Motor neuron (in vitro differentiated cells): Measurements from ENCODE around the gene SEC11A. TPM values are rescaled to one million over a fixed set of nuclear protein-coding genes. Genes with fewer than 3 reads are reported as not detected.
"Not testable (repeated sequence)": the region's sequence is repeated elsewhere in the genome, so short reads cannot be mapped to it uniquely, and the experiment has no call there.

ENCODE experiments used
- ATAC-seq, 8 experiments: fragments of 200-7000 bp; cut with Tn5 transposase; replicated peaks in 6 of 8; 2 replicates each; pipeline ENCODE4 v1.8.0; 2021; ENCODE audit warnings: mild to moderate bottlenecking in 8 of 8, moderate library complexity in 8 of 8
- H3K27ac ChIP-seq, 2 donors: fragments of 250-450 bp; sonication (Bioruptor Pico); 2 replicates each; pipeline ENCODE4 v1.9.0; 2021; ENCODE audit warnings: antibody characterized with exemption in 2 of 2, mild to moderate bottlenecking in 2 of 2, moderate library complexity in 1 of 2
- H3K4me1 ChIP-seq, 2 donors: fragments of 250-450 bp; sonication (Bioruptor Pico); replicated peaks in 1 of 2; 2 replicates each; pipeline ENCODE4 v1.6.1; 2021; ENCODE audit warnings: antibody characterized with exemption in 2 of 2, mild to moderate bottlenecking in 2 of 2, moderate library complexity in 1 of 2
- H3K4me3 ChIP-seq, 5 donors: fragments of 250-450 bp; sonication (Bioruptor Pico); 2 replicates each; pipeline ENCODE4 v1.9.0; 2021; ENCODE audit warnings: antibody characterized with exemption in 5 of 5, mild to moderate bottlenecking in 5 of 5, moderate library complexity in 4 of 5
- WGBS, 10 experiments: fragments of 450-650 bp; shearing (Covaris generic); methylation state at CpG; one replicate each; pipeline ENCODE4 v1.0.0; 2022; 5-methylcytosine and 5-hydroxymethylcytosine counted together
- in situ Hi-C, 9 experiments: fragments of 400-800 bp; cut with MboI; loops; one replicate each; pipeline ENCODE4 v1.15.0; 2021; ENCODE audit warnings: low sequenced_read_pairs in 9 of 9, low pct_unique_long_range_greater_than_20kb in 2 of 9; ENCODE audit not compliant: unreplicated experiment in 9 of 9
- total RNA-seq, 8 experiments: library from RNA; unstranded; fragments of 300-600 nt; gene quantifications; 2 replicates each; pipeline versions ENCODE4 v1.2.3 to v1.2.4, GENCODE V29; 2022

The SEC11A gene
- total RNA-seq, 8 experiments from 2014 or later, result 96.9 to 186 (median 133) TPM

DNA sequence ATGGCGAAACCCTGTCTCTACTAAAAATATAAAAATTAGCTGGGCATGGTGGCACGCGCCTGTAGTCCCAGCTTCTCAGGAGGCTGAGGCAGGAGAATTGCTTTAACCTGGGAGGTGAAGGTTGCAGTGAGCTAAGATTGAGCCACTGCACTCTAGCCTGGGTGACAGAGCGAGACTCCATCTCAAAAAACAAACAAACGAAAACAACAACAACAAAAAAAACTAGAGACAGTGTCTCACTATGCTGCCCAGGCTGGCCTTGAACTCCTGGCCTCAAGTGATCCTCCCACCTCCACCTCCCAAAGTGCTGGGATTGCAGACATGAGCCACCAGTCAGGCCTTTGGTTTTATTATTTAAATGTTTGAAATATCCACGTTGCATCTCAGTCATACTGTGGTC is 35.8 kb upstream of the SEC11A start:
- in situ Hi-C loops, H3K27ac ChIP-seq, ATAC-seq, H3K4me3 ChIP-seq: not testable (repeated sequence)
- H3K4me1 ChIP-seq, result peaks cover 19 to 20% of the 10 kb centered on the region in 2 donors
- 0 to 100% (median 93%) methylated on average over 1 to 6 of the region's 6 CpGs; no CpG with 5 or more reads in 1 of the 10 experiments for WGBS, 10 experiments

DNA sequence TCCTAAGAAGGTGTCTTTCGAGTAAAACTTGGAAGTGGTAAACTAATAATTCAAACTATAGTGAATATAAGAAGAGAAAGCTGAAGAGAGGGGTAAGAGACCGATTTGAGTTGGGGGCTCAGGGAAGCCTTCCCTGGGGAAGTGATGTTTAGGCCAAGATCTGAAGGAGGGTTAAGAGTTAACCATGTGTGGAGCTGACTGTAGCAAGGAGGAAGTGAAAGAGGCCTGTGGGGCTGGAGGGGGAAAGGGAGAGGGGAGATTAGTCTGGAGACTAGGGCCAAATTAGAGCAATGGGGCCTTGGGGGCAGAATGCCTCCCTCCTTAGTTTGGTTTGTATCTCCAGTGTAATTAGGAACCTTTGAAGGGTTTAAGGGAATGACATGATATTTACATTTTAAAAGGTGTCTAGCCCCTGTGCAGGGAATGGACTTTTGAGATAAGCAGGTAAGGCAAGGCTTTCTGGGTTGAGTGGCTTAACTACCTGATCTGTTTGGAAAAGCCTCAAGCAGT is 34.7 kb upstream of the SEC11A start:
- Histone ChIP-seq H3K4me3 (no peak overlapping the region), H3K4me1 (peaks cover 19 to 20% of the 10 kb centered on the region in 2 donors), H3K27ac (no peak overlapping the region)
- no peak for ATAC-seq
- in situ Hi-C loops, result no loop called here
- WGBS, 10 experiments, result 10 to 90% (median 52%) methylated on average over 1 to 2 of the region's 2 CpGs; no CpG with 5 or more reads in 1 of the 10 experiments

DNA sequence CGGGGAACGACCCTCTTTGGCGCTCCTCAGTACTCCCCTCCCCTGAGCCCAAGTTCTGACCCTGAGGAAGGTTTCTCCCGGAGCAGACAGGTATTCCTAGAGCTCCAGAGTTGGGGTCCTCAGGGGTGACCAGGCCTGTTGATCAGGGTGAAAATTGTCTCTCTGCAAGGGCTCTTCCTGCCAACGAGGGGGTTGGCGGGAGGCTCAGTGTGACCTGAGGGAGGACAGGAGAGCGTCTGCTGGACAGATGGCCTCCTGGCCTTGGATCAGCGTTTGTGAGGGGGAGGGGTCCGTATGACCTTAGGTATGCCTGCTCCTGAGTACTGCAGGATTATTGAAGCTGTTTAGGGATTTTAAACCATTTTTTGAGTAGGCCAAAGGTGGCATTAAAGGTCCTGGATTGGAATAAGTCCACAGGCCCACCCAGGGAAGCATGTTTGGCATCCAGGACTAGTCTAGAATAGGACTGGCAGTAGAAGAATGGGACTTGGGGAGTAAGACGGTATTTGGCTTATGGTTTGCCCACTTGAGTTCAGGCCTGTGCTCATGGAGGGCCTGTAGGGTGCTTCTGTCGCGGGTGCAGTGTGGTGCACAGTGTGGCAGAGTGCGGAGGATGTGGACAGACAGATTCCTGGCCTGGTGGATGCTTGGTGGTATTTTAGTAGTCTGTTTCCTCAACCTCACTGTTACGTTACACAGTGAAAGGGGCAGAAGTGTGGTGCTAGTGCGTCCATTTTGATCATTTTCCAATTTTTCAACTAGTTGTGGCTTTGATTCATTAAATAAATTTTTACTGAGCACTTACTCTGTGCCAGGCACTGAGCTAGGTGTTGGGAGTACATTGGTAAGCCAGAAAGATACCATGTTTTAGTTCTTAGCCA is 33.4 kb upstream of the SEC11A start:
- peak overlapping the region; percentile 57 to 98 (median 94) for H3K4me3 ChIP-seq
- in situ Hi-C loops, result no loop called here
- 10 to 100% (median 40%) methylated on average over 1 to 8 of the region's 15 CpGs; no CpG with 5 or more reads in 2 of the 10 experiments for WGBS, 10 experiments
- peak overlapping the region; percentile 94 to 97 for H3K27ac ChIP-seq
- H3K4me1 ChIP-seq, result peaks cover 19 to 20% of the 10 kb centered on the region in 2 donors
- ATAC-seq, result peak in 5 of 8 experiments; percentile 1 to 7 (median 3)

DNA sequence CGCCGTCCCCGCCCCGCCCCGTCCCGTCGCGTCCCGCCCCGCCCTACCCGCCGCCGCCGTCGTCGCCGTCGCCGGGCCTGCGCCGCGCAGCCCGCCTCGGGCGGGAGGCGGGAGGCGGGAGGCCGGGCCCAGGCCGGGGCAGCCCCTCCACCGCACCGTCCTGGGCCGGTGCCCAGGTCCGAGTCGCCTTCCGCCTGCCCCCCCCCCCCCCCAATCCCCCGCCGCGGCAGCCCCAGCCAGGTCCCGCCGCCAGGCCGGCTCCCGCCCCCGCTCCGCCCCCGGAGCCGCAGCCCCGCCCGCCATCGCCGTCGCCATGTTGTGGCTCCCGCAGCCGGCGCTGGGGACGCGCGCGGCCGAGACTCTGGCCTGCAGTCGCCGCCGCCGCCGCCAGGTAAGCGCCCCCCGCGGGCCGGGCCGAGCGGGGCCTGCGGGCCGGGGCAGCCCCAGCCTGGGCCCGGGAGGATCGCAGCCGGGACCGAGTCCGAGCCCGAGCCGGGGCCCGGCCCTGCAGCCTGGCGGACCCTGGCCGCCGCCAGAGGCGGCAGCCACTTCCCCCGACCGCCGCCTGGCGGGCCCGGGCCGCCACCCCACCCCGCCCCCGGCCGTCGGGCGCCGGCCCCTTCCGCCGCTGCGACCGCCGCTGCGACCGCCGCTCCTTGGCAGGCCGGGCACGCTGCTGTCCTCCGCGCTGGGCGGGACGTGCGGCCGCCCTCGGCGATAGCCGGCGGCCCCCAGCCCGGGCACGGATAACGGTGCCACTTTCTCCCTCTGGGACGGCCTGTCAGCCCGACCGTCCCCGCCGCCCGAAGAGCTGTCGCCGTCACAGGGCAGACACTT is 32.6 kb upstream of the SEC11A start, which contains the start of gene ZNF592:
ZNF592 (plus strand) TSS at position 319 of the 837 bp plus-strand sequence. CDS start 34,084 bp downstream, outside the sequence.
- H3K27ac ChIP-seq, result peak within 1 kb of the TSS; percentile 94 to 97
- peaks cover 19 to 20% of the 10 kb centered on the region in 2 donors for H3K4me1 ChIP-seq
- peak within 1 kb of the TSS; percentile 57 to 98 (median 94) for H3K4me3 ChIP-seq
- ATAC-seq, result peak; percentile 62 to 83 (median 78)
- in situ Hi-C loops, result no loop called here
- WGBS, 10 experiments, result no CpG with 5 or more reads among the region's 127 CpGs

DNA sequence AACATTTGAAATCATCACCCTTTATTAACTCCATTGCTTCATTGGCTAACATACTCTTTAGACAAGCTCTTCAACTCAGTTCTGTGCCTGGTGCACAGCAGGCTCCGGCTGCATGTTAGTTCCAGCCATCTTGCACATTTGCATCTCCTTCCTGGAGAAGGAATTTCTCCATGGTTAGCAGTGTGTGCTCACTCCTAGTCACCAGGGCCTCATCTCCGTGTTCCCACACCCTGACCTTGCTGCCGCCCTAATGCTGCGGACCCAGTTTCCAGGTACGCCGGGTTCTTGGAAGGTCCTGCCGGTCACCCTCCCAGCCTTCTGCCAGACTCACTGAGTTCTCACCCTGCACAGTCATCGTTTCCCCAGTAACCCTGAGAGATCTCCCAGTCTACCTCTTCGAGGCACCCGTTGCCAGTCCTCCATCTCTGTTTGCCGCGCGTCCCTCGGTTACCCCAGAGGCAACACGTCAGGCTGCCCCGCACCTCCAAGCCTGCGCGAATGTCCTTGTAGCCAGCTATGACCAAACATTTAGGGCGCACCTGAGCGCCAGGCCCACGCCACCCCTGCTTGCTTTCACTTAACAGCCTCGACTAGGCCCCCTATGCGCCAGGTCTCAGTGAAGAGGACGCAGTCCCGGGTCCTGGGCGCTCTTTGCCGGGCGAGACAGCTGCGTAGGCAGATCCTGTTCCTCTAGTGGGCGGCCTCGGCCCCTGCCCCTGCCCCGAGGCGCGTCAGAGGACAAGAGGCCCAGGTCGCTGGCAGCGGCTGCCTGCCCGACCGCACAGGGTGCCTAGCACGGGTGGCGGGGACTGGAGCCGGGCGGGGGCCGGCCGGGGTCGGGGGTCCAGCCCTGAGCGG is 31.7 kb upstream of the SEC11A start:
- H3K4me1 ChIP-seq, result peaks cover 19 to 20% of the 10 kb centered on the region in 2 donors
- in situ Hi-C loops, result no loop called here
- peak in 7 of 8 experiments; percentile 62 to 78 (median 73) for ATAC-seq
- peak overlapping the region; percentile 94 to 97 for H3K27ac ChIP-seq
- 0 to 67% (median 13%) methylated on average over 1 to 17 of the region's 46 CpGs; no CpG with 5 or more reads in 1 of the 10 experiments for WGBS, 10 experiments
- H3K4me3 ChIP-seq, result peak overlapping the region; percentile 57 to 98 (median 94)

- no peak for ATAC-seq
- in situ Hi-C loops, result no loop called here
- H3K4me3 ChIP-seq, result no peak overlapping the region
- no peak overlapping the region for H3K27ac ChIP-seq
- 0 to 100% (median 62%) methylated on average over 1 to 2 of the region's 2 CpGs; no CpG with 5 or more reads in 4 of the 10 experiments for WGBS, 10 experiments
- H3K4me1 ChIP-seq, result no peaks in the 10 kb centered on the region
These were observed 25.2 kb upstream of the SEC11A start for GRCh38 chr15:84741121-84741520.

- H3K27ac ChIP-seq, result no peak overlapping the region
- no peak for ATAC-seq
- no peaks in the 10 kb centered on the region for H3K4me1 ChIP-seq
- in situ Hi-C loops, result no loop called here
- no peak overlapping the region for H3K4me3 ChIP-seq
- WGBS, 10 experiments, result 79 to 100% (median 82%) methylated on average over 1 to 4 of the region's 4 CpGs; no CpG with 5 or more reads in 2 of the 10 experiments
These were observed 24.8 kb upstream of the SEC11A start for GRCh38 chr15:84740691-84741090.

GRCh38 chr15:84737005-84737404 is 21.1 kb upstream of the SEC11A start:
- WGBS, 10 experiments, result 0 to 49% (median 19%) methylated on average over 1 to 2 of the region's 2 CpGs; no CpG with 5 or more reads in 1 of the 10 experiments
- Histone ChIP-seq H3K27ac (no peak overlapping the region), H3K4me1 (peaks cover 9% of the 10 kb centered on the region in 2 donors), H3K4me3 (no peak overlapping the region)
- peak in 2 of 8 experiments; percentile 35 to 75 for ATAC-seq
- in situ Hi-C loops, result no loop called here

DNA sequence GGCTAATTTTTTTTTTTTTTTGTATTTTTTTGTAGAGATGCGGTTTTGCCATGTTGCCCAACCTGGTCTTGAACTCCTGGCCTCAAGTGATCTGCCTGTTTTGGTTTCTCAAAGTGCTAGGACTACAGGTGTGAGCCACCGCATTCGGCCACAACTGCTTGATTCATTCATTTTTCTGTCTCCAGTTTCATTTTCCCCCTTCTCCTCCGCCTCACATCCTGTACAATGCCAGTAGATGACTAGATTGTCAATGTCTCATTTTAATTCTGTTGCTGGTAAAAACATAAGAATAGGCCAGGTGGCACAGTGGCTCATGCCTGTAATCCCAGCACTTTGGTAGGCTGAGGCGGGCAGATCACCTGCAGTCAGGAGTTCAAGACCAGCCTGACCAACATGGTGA is 20.4 kb upstream of the SEC11A start:
- in situ Hi-C loops, result no loop called here
- WGBS, 10 experiments, result 94 to 100% (median 100%) methylated on average over 1 to 3 of the region's 5 CpGs; no CpG with 5 or more reads in 2 of the 10 experiments
- H3K4me1 ChIP-seq, result peaks cover 9% of the 10 kb centered on the region in 2 donors
- no peak overlapping the region for H3K4me3 ChIP-seq
- no peak for ATAC-seq
- no peak overlapping the region for H3K27ac ChIP-seq

GRCh38 chr15:84735480-84736061 is 19.6 kb upstream of the SEC11A start:
- H3K4me1 ChIP-seq, in situ Hi-C loops, H3K4me3 ChIP-seq: not testable (repeated sequence)
- ATAC-seq, result peak in 7 of 8 experiments; percentile 20 to 93 (median 54)
- peak overlapping the region; percentile 6 to 48 for H3K27ac ChIP-seq
- 25 to 100% (median 71%) methylated on average over 1 to 5 of the region's 9 CpGs; no CpG with 5 or more reads in 1 of the 10 experiments for WGBS, 10 experiments

DNA sequence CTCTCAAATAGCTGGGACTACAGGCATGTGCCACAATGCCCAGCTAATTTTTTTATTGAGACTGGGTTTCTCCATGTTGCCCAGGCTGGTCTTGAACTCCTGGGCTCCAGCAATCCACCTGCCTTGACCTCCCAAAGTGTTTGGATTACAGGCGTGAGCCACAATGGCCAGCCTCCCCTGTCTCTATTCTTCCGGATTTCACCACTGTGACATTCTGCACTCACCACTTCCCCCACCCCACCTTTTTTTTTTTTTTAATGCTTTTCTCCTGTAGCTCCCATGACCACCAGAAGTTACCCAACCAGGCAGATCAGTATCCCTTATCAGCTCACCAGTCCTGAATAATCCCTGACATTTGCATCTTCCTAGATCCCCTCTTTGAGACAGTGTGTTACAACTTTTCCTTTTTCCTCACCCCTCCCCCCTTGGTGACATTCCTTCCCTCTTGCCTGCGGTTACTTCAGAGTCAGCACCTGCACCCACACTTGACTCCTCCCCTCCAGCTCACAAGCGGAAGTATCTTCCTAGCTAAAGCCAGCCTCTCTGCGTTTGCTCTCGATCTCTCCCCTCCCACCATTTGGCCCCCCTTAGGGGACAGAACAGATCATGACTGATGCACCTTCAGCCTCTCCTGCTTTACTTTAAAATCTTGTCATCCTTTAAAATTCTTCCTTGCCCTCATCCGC is 19.0 kb upstream of the SEC11A start:
- Histone ChIP-seq H3K4me1 (peaks cover 9% of the 10 kb centered on the region in 2 donors), H3K4me3 (no peak overlapping the region), H3K27ac (peak overlapping the region; percentile 10 to 48)
- ATAC-seq, result peak in 7 of 8 experiments; percentile 29 to 94 (median 91)
- 0 to 100% (median 47%) methylated on average over 1 to 6 of the region's 7 CpGs for WGBS, 10 experiments
- in situ Hi-C loops, result no loop called here
